Placental epithelial cell (primary cell): Measurements from ENCODE around the gene NPTN. TPM values are rescaled to one million over a fixed set of nuclear protein-coding genes. Genes with fewer than 3 reads are reported as not detected.

Experiments
- total RNA-seq: library from RNA; depleted of rRNA; stranded (reverse); fragments of >200 nt; gene quantifications from 2 replicates; pipeline ENCODE4 v1.2.3, GENCODE V29; 2012

Gene NPTN
- total RNA-seq: 75.8 and 126 TPM in 2 replicates

DNA sequence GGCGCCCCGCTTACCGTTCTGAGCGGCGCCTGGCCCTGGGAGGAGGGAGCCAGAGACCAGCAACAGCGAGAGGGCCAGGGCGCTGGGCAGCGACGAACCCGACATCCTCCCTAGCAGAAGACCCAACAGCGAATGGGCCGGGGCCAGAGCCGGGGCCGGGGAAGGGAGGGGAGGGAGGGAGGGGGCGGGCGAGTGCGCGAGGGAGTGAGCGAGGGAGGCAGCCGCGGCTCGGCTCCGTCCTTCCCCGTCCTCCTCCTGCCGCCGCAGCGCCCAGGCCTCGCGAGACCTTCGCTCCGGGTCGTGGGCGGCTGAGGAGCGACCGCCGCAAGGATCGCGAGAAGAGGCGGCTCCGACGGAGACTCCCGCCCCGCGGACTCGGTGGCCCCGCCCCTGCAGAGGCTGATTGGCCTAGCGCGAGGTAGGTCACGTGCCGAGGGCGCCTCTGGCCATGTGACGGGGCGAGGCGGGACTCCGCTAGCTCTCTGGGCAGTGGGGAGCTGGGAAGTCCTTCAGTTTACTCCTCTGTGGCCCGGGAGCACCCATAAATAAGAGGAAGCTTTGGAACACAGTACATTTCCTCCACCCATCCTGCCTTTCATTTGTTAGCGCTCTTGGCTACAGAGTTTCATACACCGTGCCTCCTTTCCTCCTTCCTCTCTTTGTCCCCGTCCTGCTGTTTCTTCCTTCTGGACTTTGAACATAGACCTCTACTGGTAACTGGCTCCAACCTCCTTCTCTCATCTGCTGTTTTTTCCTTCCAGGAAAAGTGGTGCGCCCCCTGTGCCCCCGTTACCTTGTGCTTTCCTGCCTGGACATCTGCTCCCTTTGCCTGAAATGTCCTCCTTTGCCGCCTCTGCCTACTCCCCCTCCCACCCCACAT is at the start of gene NPTN:
Gene NPTN, minus strand, starts transcription at position 279 of the 880 bp plus-strand sequence. Its CDS starts 174 bp downstream, at position 105.

Other genes with a start within 250 kb of the NPTN start
- gene REC114, start 190.2 kb downstream of the NPTN start, total RNA-seq: not detected in 2 replicates
- gene CD276, start 51.0 kb upstream of the NPTN start, total RNA-seq: 68.7 and 102 TPM in 2 replicates
- gene INSYN1, start 120.0 kb upstream of the NPTN start, total RNA-seq: under 0.01 and 1.6 TPM in 2 replicates
- gene TBC1D21, start 240.2 kb upstream of the NPTN start, total RNA-seq: not detected in 2 replicates